Breast epithelium (tissue), 4 donors: ENCODE results near the gene STXBP5. TPM values are rescaled to one million over a fixed set of nuclear protein-coding genes. Genes with fewer than 3 reads are reported as not detected.

ENCODE experiments used
- DNase-seq, 2 donors: peaks; one replicate each; pipeline ENCODE4 v3.0.0-alpha.2; 2019; ENCODE audit warnings: low spot score in 2 of 2
- H3K27ac ChIP-seq, 2 donors: fragments of 200-600 bp; sonication (generic) in 1 of 2; one replicate each; pipeline ENCODE4 v1.5.1; 2016 to 2019; ENCODE audit warnings: mild to moderate bottlenecking in 1 of 2
- H3K27me3 ChIP-seq, 2 donors: fragments of 200-600 bp; sonication (generic) in 1 of 2; one replicate each; pipeline versions ENCODE4 v1.5.1 to v1.6.0; 2017 to 2019; ENCODE audit warnings: control low read depth in 1 of 2, mild to moderate bottlenecking in 1 of 2
- H3K36me3 ChIP-seq: fragments of 200-600 bp; one replicate; pipeline ENCODE4 v1.5.1; 2019
- H3K4me1 ChIP-seq, 2 donors: fragments of 200-600 bp; sonication (generic); one replicate each; pipeline ENCODE4 v1.5.1; 2016 to 2019; ENCODE audit warnings: control low read depth in 1 of 2
- H3K4me3 ChIP-seq, 3 donors: fragments of 200-600 bp; sonication (generic); 1 replicate in 2 of 3; 2 replicates in 1 of 3; pipeline ENCODE4 v1.5.1; 2016 to 2019; ENCODE audit warnings: mild to moderate bottlenecking in 3 of 3, moderate library complexity in 2 of 3
- H3K9me3 ChIP-seq, 2 donors: fragments of 200-600 bp; sonication (generic) in 1 of 2; one replicate each; pipeline ENCODE4 v1.5.1; 2016 to 2019; ENCODE audit warnings: control low read depth in 1 of 2
- POLR2A ChIP-seq: fragments of 450-650 bp; IDR thresholded peaks from one replicate; pipeline ENCODE4 v1.6.1; 2016; ENCODE audit warnings: antibody characterized with exemption, mild to moderate bottlenecking, moderate library complexity
- POLR2AphosphoS5 ChIP-seq, 3 donors: sonication (generic); formaldehyde crosslinking; IDR thresholded peaks; one replicate each; pipeline ENCODE4 v1.6.1; 2017; ENCODE audit warnings: antibody characterized with exemption in 3 of 3
- intact Hi-C: fragments of 100-400 bp; cut with DNase I; formaldehyde crosslinking; loops from one replicate; pipeline ENCODE4 v1.15.1; 2023; ENCODE audit warnings: low total_unique reads
- total RNA-seq, 3 donors: library from RNA; depleted of rRNA; stranded (reverse); fragments of >200 nt; gene quantifications; one replicate each; pipeline ENCODE4 v1.1.0, GENCODE V29; 2016
- TF ChIP-seq, protein P1 (sequence below), 3 donors: fragments of 450-650 bp; IDR thresholded peaks; one replicate each; pipeline ENCODE4 v1.5.1; 2016 to 2017; ENCODE audit warnings: antibody characterized with exemption in 3 of 3, mild to moderate bottlenecking in 3 of 3, moderate library complexity in 3 of 3

Gene STXBP5
- total RNA-seq, 3 donors from 2014 or later, result 21.3 to 43.6 (median 26.9) TPM

DNA sequence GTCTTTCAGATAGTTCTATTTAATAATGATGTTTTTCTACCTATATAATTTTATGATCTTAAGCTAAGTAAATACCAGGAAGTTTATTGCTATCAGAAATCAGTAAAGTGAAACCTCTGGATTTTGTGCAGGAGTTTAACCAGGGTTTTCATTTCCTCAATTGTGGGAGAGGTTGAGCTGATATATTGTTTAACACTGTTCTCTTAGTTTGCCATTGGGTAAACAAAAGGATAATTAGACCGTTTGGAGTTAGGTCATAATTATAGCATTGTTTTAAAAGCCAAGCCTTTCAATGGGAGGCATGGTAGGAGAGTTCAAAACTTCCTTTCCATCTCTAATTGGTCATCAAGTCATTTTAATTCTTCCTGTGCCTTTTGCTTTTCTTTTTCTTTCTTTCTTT is 58.7 kb downstream of the STXBP5 start:
- Histone ChIP-seq H3K4me1 (no peaks in the 10 kb centered on the region), H3K27me3 (no peaks in the 10 kb centered on the region), H3K9me3 (peaks cover 0 to 4% of the 10 kb centered on the region in 2 donors), H3K36me3 (no peaks in the 10 kb centered on the region), H3K4me3 (no peak overlapping the region), H3K27ac (no peak overlapping the region)
- intact Hi-C loops, result no loop called here
- DNase-seq, result no peak
- TF ChIP-seq POLR2AphosphoS5 (IDR thresholded peaks at IDR 0.05) (no peak), POLR2A (no peak)
- TF ChIP-seq, protein P1, sequence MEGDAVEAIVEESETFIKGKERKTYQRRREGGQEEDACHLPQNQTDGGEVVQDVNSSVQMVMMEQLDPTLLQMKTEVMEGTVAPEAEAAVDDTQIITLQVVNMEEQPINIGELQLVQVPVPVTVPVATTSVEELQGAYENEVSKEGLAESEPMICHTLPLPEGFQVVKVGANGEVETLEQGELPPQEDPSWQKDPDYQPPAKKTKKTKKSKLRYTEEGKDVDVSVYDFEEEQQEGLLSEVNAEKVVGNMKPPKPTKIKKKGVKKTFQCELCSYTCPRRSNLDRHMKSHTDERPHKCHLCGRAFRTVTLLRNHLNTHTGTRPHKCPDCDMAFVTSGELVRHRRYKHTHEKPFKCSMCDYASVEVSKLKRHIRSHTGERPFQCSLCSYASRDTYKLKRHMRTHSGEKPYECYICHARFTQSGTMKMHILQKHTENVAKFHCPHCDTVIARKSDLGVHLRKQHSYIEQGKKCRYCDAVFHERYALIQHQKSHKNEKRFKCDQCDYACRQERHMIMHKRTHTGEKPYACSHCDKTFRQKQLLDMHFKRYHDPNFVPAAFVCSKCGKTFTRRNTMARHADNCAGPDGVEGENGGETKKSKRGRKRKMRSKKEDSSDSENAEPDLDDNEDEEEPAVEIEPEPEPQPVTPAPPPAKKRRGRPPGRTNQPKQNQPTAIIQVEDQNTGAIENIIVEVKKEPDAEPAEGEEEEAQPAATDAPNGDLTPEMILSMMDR (IDR thresholded peaks at IDR 0.05), result no peak

GRCh38 chr6:147266821-147267220 is 62.6 kb downstream of the STXBP5 start:
- no peak for TF ChIP-seq POLR2AphosphoS5 (IDR thresholded peaks at IDR 0.05)
- no peak for TF ChIP-seq POLR2A
- TF ChIP-seq, protein P1 (IDR thresholded peaks at IDR 0.05), result no peak
- Histone ChIP-seq H3K27me3 (no peaks in the 10 kb centered on the region), H3K9me3 (no peaks in the 10 kb centered on the region), H3K4me1 (no peaks in the 10 kb centered on the region), H3K36me3 (no peaks in the 10 kb centered on the region), H3K4me3 (no peak overlapping the region), H3K27ac (no peak overlapping the region)
- intact Hi-C loops, result no loop called here
- DNase-seq, result no peak

DNA sequence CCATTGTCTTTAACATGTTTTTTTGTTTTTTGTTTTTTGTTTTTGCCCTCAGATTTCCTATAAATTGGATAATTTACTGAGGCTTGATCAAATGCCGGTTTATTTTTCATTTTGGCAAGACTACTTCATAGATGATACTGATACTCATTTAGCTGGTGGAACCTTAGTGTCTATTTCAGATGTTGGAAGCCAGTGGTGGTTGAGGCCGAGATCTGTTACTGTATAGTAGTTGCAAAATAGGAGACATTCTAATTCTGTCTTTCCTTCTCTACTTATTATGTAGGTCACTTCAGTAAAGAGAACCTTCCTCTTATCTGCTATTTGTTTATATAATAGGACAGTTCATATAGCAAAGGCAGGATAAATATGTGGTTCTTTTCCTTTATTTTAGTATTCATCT is 63.4 kb downstream of the STXBP5 start:
- intact Hi-C loops, result no loop called here
- Histone ChIP-seq H3K9me3 (no peaks in the 10 kb centered on the region), H3K4me1 (no peaks in the 10 kb centered on the region), H3K4me3 (no peak overlapping the region), H3K27me3 (no peaks in the 10 kb centered on the region), H3K27ac (no peak overlapping the region), H3K36me3 (no peaks in the 10 kb centered on the region)
- TF ChIP-seq, protein P1 (IDR thresholded peaks at IDR 0.05), result no peak
- TF ChIP-seq POLR2A, result no peak
- TF ChIP-seq POLR2AphosphoS5 (IDR thresholded peaks at IDR 0.05), result no peak
- DNase-seq, result no peak

DNA sequence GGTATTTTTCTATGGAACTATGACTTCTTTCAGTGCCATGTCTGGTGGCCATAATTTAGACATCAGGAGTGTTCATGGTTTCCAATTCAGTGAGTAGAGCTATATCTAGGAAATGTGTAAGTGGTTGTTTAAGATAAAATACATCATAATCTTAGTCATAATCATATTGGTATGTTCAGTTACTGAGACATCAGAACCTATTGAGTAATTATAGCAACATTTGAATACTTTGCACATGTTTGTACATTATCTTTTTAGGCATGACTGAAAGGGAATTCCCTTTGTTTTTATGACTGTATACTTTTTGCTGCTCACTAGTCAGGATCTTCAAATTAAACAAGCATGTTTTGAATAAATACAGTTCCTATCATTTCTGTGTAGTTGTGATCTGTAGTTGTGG is 64.0 kb downstream of the STXBP5 start:
- Histone ChIP-seq H3K27ac (no peak overlapping the region), H3K36me3 (no peaks in the 10 kb centered on the region), H3K27me3 (no peaks in the 10 kb centered on the region), H3K4me3 (no peak overlapping the region), H3K9me3 (no peaks in the 10 kb centered on the region), H3K4me1 (no peaks in the 10 kb centered on the region)
- DNase-seq, result no peak
- TF ChIP-seq POLR2A, result no peak
- TF ChIP-seq POLR2AphosphoS5 (IDR thresholded peaks at IDR 0.05), result no peak
- TF ChIP-seq, protein P1 (IDR thresholded peaks at IDR 0.05), result no peak
- intact Hi-C loops, result no loop called here

- no peaks in the 10 kb centered on the region for H3K4me1 ChIP-seq
- TF ChIP-seq POLR2AphosphoS5 (IDR thresholded peaks at IDR 0.05) (no peak), POLR2A (no peak)
- TF ChIP-seq, protein P1 (IDR thresholded peaks at IDR 0.05), result no peak
- peaks cover 4% of the 10 kb centered on the region for H3K36me3 ChIP-seq
- no peak overlapping the region for H3K27ac ChIP-seq
- H3K9me3 ChIP-seq, result no peaks in the 10 kb centered on the region
- intact Hi-C loops, result no loop called here
- H3K27me3 ChIP-seq, result no peaks in the 10 kb centered on the region
- DNase-seq, result no peak
- no peak overlapping the region for H3K4me3 ChIP-seq
These were observed 69.8 kb downstream of the STXBP5 start for GRCh38 chr6:147274012-147274411.
